HepG2 (cell line): ENCODE results near the gene IFT27. TPM values are rescaled to one million over a fixed set of nuclear protein-coding genes. Genes with fewer than 3 reads are reported as not detected.

ENCODE experiments used
- ATAC-seq: fragments of 200-7000 bp; cut with Tn5 transposase; 3 replicates; pipeline ENCODE4 v1.9.1; 2020; ENCODE audit warnings: mild to moderate bottlenecking, moderate library complexity
- BruUV-seq: library from RNA; stranded (reverse); fragments of 400-500 nt; replicated peaks from 2 replicates; lab custom pipeline; 2021; lab: Mats Ljungman, UMichigan
- CTCF ChIA-PET: fragments of 300-600 bp; formaldehyde crosslinking; extraction: SDS; loops from one replicate; lab custom pipeline; 2021; ENCODE audit warnings: low total read pairs, inconsistent platforms, low intra/inter-chr PET ratio; lab: Yijun Ruan, JAX
- POLR2A ChIA-PET: fragments of 350-600 bp; sonication (Branson Sonifier 250); formaldehyde crosslinking; loops from one replicate; lab custom pipeline; 2020; ENCODE audit warnings: antibody characterized with exemption, inconsistent platforms; lab: Yijun Ruan, JAX
- DNase-seq: peaks from one replicate; pipeline ENCODE4 v3.0.0-alpha.2; 2015; ENCODE audit warnings: low spot score
- FAIRE-seq: peaks from 3 replicates; lab custom pipeline; 2011; peaks lifted over from hg19 to GRCh38; lab: Jason Lieb, UNC
- H2AFZ ChIP-seq: one replicate; pipeline ENCODE4 v1.6.1; 2011; ENCODE audit warnings: low read length, inconsistent platforms
- H3K27ac ChIP-seq: fragments of 300-600 bp; 3 replicates; pipeline ENCODE4 v1.8.0; 2011; ENCODE audit warnings: mixed run types, mild to moderate bottlenecking, mixed read lengths, low read length, inconsistent platforms; ENCODE audit not compliant: insufficient read depth; ENCODE audit errors: extremely low read length
- H3K27me3 ChIP-seq, 2 experiments: fragments of 200-600 bp in 1 of 2; 2 replicates in 1 of 2; 3 replicates in 1 of 2; pipeline versions ENCODE4 v1.6.0 to v1.8.0; 2011; ENCODE audit warnings: low read length in 2 of 2, mild to moderate bottlenecking in 2 of 2, moderate library complexity in 2 of 2, inconsistent platforms in 1 of 2; ENCODE audit not compliant: insufficient read depth in 2 of 2, control insufficient read depth in 1 of 2
- H3K36me3 ChIP-seq, 2 experiments: fragments of 200-600 bp in 1 of 2; replicated peaks in 1 of 2; 2 replicates in 1 of 2; 3 replicates in 1 of 2; pipeline versions ENCODE4 v1.5.1 to v1.8.0; 2011; ENCODE audit warnings: low read length in 2 of 2, inconsistent platforms in 1 of 2; ENCODE audit not compliant: insufficient read depth in 2 of 2, control insufficient read depth in 1 of 2
- H3K4me1 ChIP-seq: 2 replicates; pipeline ENCODE4 v1.5.1; 2012; ENCODE audit warnings: low read length, inconsistent platforms; ENCODE audit not compliant: insufficient read depth
- H3K4me2 ChIP-seq: 2 replicates; pipeline ENCODE4 v1.6.0; 2011; ENCODE audit warnings: low read depth, low read length, inconsistent platforms
- H3K4me3 ChIP-seq, 3 experiments: fragments of 200-600 bp in 1 of 3; sonication (generic), shearing (Covaris generic) in 1 of 3; replicated peaks in 1 of 3; 2 replicates each; pipeline ENCODE4 v1.5.1; 2011 to 2016; ENCODE audit warnings: low read length in 3 of 3, inconsistent platforms in 2 of 3, low read depth in 2 of 3, mild to moderate bottlenecking in 2 of 3, control low read depth in 1 of 3, mixed read lengths in 1 of 3; ENCODE audit not compliant: insufficient read depth in 1 of 3
- H3K79me2 ChIP-seq: one replicate; pipeline ENCODE4 v1.6.1; 2011; ENCODE audit warnings: low read length, inconsistent platforms; ENCODE audit not compliant: insufficient read depth
- H3K9ac ChIP-seq: 2 replicates; pipeline ENCODE4 v1.6.0; 2011; ENCODE audit warnings: mild to moderate bottlenecking, low read depth, low read length, inconsistent platforms; ENCODE audit not compliant: insufficient read depth
- H3K9me3 ChIP-seq: 2 replicates; pipeline ENCODE4 v1.5.1; 2012; ENCODE audit warnings: mild to moderate bottlenecking, low read length
- H4K20me1 ChIP-seq: 2 replicates; pipeline ENCODE4 v1.6.0; 2011; ENCODE audit warnings: inconsistent platforms, mild to moderate bottlenecking, low read length, moderate library complexity; ENCODE audit not compliant: insufficient read depth
- AHR ChIP-seq: IDR thresholded peaks from 2 replicates; pipeline ENCODE4 v1.6.1; 2018; ENCODE audit warnings: missing genetic modification reagents, missing compliant biosample characterization
- ESRRA ChIP-seq: sonication (generic); formaldehyde crosslinking; IDR thresholded peaks from 2 replicates; pipeline ENCODE4 v1.5.1; 2020; ENCODE audit warnings: mild to moderate bottlenecking, low read depth, missing genetic modification reagents
- HOXA9 ChIP-seq: sonication (generic); formaldehyde crosslinking; IDR thresholded peaks from 2 replicates; pipeline ENCODE4 v1.8.1; 2022; ENCODE audit warnings: missing genetic modification reagents, mild to moderate bottlenecking, moderate library complexity, borderline replicate concordance
- LRRFIP1 ChIP-seq: sonication (generic); formaldehyde crosslinking; conservative IDR thresholded peaks from 2 replicates; pipeline ENCODE4 v1.4.0; 2020; ENCODE audit warnings: missing genetic modification reagents
- NFAT5 ChIP-seq: sonication (generic); formaldehyde crosslinking; IDR thresholded peaks from 2 replicates; pipeline ENCODE4 v1.4.0; 2020; ENCODE audit warnings: missing genetic modification reagents
- SIX4 ChIP-seq: sonication (generic); formaldehyde crosslinking; IDR thresholded peaks from 2 replicates; pipeline ENCODE4 v1.4.0; 2020; ENCODE audit warnings: missing genetic modification reagents
- TP53 ChIP-seq: sonication (generic); formaldehyde crosslinking; conservative IDR thresholded peaks from 2 replicates; pipeline ENCODE4 v1.4.0; 2020; ENCODE audit warnings: missing genetic modification reagents
- ZFP36 ChIP-seq: fragments of 150-350 bp; IDR thresholded peaks from 2 replicates; pipeline ENCODE4 v1.6.1; 2018; ENCODE audit warnings: borderline replicate concordance, low read length, low read depth; ENCODE audit not compliant: partially characterized antibody
- ZFP36L1 ChIP-seq: sonication (generic); formaldehyde crosslinking; IDR thresholded peaks from 2 replicates; pipeline ENCODE4 v1.8.0; 2022; ENCODE audit warnings: mild to moderate bottlenecking, missing genetic modification reagents, moderate library complexity
- ZMYM4 ChIP-seq: sonication (generic); formaldehyde crosslinking; IDR thresholded peaks from 2 replicates; pipeline ENCODE4 v1.8.1; 2023; ENCODE audit warnings: mild to moderate bottlenecking, missing genetic modification reagents
- ZNF543 ChIP-seq: sonication (generic); formaldehyde crosslinking; IDR thresholded peaks from 2 replicates; pipeline ENCODE4 v1.4.0; 2020; ENCODE audit warnings: mild to moderate bottlenecking, missing genetic modification reagents
- ZNF674 ChIP-seq: sonication (generic); formaldehyde crosslinking; IDR thresholded peaks from 2 replicates; pipeline ENCODE4 v1.5.0; 2020; ENCODE audit warnings: low read depth, mild to moderate bottlenecking, missing genetic modification reagents
- ZNF704 ChIP-seq: sonication (generic); formaldehyde crosslinking; IDR thresholded peaks from 2 replicates; pipeline ENCODE4 v1.8.1; 2023; ENCODE audit warnings: mild to moderate bottlenecking, inconsistent platforms, moderate library complexity, missing genetic modification reagents, borderline replicate concordance
- ZNF790 ChIP-seq: sonication (generic); formaldehyde crosslinking; IDR thresholded peaks from 2 replicates; pipeline ENCODE4 v1.8.0; 2022; ENCODE audit warnings: missing genetic modification reagents, mild to moderate bottlenecking, borderline replicate concordance
- WGBS: methylation state at CpG from one replicate; pipeline ENCODE4 v1.1.6; 2017; ENCODE audit warnings: low lambda C conversion rate; 5-methylcytosine and 5-hydroxymethylcytosine counted together
- in situ Hi-C: cut with HindIII; loops from 2 replicates; pipeline ENCODE4 v1.10.0; 2017; ENCODE audit warnings: low pct_unique_long_range_greater_than_20kb; ENCODE audit not compliant: extremely low pct_ligation_motif_present
- intact Hi-C: fragments of 100-400 bp; cut with micrococcal nuclease; formaldehyde crosslinking; loops from one replicate; pipeline ENCODE4 v1.10.0; 2022; ENCODE audit not compliant: unreplicated experiment
- polyA plus RNA-seq, 8 experiments: library from polyadenylated mRNA; depleted of rRNA in 3 of 8; stranded (reverse) in 7 of 8; unstranded in 1 of 8; fragments of >200 nt; fragmentation: Illumina TruSeq in 4 of 8; extraction: Trizol in 4 of 8; gene quantifications; 2 replicates each; pipeline versions ENCODE4 v1.2.1 to v1.2.3, GENCODE V29; 2011 to 2016; ENCODE audit warnings: low read depth in 4 of 8, missing spikeins in 1 of 8, mixed read lengths in 1 of 8; ENCODE audit not compliant: insufficient read depth in 1 of 8
- total RNA-seq, 5 experiments: library from RNA; depleted of rRNA; stranded (reverse); fragments of >200 nt; fragmentation: Illumina TruSeq; extraction: Trizol; gene quantifications; 2 replicates each; pipeline ENCODE4 v1.2.3, GENCODE V29; 2016; ENCODE audit warnings: low read depth in 1 of 5

The IFT27 gene
- total and polyA plus RNA-seq, 2 of the 13 experiments (the other 11 are each of a cell fraction or from before 2014, with no cell fraction given) = 0.25 to 0.33 TPM

GRCh38 chr22:36762687-36763260 lies 13.1 kb downstream of the IFT27 start (continued):
- TF ChIP-seq AHR (CRISPR knock-in tag) (no peak), ZFP36 (no peak)

GRCh38 chr22:36761553-36762240 lies 14.2 kb downstream of the IFT27 start:
- BruUV-seq = no TSS peak
- ChIA-PET CTCF (no interaction called here), POLR2A (no interaction called here)
- H3K36me3 ChIP-seq = no peaks in the 10 kb centered on the region
- no peaks in the 10 kb centered on the region for H3K4me1 ChIP-seq
- no peak overlapping the region for H3K9ac ChIP-seq
- in situ Hi-C loops = no loop called here
- DNase-seq (no peak), FAIRE-seq (no peak), ATAC-seq (no peak)
- intact Hi-C loops = no loop called here
- H2AFZ ChIP-seq = no peak overlapping the region
- H3K4me2 ChIP-seq = no peak overlapping the region
- H3K79me2 ChIP-seq = no peaks in the 10 kb centered on the region
- H3K27me3 ChIP-seq = peaks cover 4 to 78% of the 10 kb centered on the region in 2 experiments
- H3K4me3 ChIP-seq = no peak overlapping the region
- no peaks in the 10 kb centered on the region for H4K20me1 ChIP-seq
- no peak overlapping the region for H3K27ac ChIP-seq
- no peaks in the 10 kb centered on the region for H3K9me3 ChIP-seq
- WGBS = 3% methylated on average over 5 of the region's 10 CpGs
- TF ChIP-seq TP53 (CRISPR knock-in tag) = no peak
- TF ChIP-seq HOXA9 (CRISPR knock-in tag) = no peak
- TF ChIP-seq ZMYM4 (CRISPR knock-in tag) = no peak
- TF ChIP-seq ZNF674 (CRISPR knock-in tag) = no peak
- TF ChIP-seq LRRFIP1 (CRISPR knock-in tag) = no peak
- TF ChIP-seq ZFP36L1 (CRISPR knock-in tag) = no peak
- no peak for TF ChIP-seq ZNF704 (CRISPR knock-in tag)
- TF ChIP-seq NFAT5 (CRISPR knock-in tag) = no peak
- TF ChIP-seq ZNF543 = no peak
- no peak for TF ChIP-seq SIX4 (CRISPR knock-in tag)
- no peak for TF ChIP-seq ESRRA (CRISPR knock-in tag)
- TF ChIP-seq ZNF790 (CRISPR knock-in tag) = no peak
